Mesothelial cell of epicardium (in vitro differentiated cells): ENCODE results near the gene STXBP5. TPM values are rescaled to one million over a fixed set of nuclear protein-coding genes. Genes with fewer than 3 reads are reported as not detected.

Experiments used
- DNase-seq, 2 experiments: peaks; one replicate each; pipeline ENCODE4 v3.0.0; 2021; ENCODE audit warnings: low spot score in 2 of 2; ENCODE audit not compliant: unreplicated experiment in 2 of 2
- H3K27ac Mint-ChIP-seq: 2 replicates; pipeline ENCODE4 v1.8.0; 2021; ENCODE audit warnings: mixed read lengths
- H3K27me3 Mint-ChIP-seq: 2 replicates; pipeline ENCODE4 v1.8.0; 2021; ENCODE audit warnings: low read depth, mixed read lengths
- H3K36me3 Mint-ChIP-seq: 2 replicates; pipeline ENCODE4 v1.8.0; 2021; ENCODE audit warnings: mixed read lengths
- H3K4me1 Mint-ChIP-seq: 2 replicates; pipeline ENCODE4 v1.8.0; 2021; ENCODE audit warnings: mixed read lengths
- H3K4me3 Mint-ChIP-seq: 2 replicates; pipeline ENCODE4 v1.8.0; 2021; ENCODE audit warnings: mild to moderate bottlenecking, moderate library complexity, mixed read lengths
- H3K9me3 Mint-ChIP-seq: 2 replicates; pipeline ENCODE4 v1.8.0; 2021; ENCODE audit warnings: mixed read lengths
- total RNA-seq: library from RNA; stranded (reverse); gene quantifications from 3 replicates; pipeline ENCODE4 v1.2.1, GENCODE V29; 2021
- TF ChIP-seq, protein P1 (sequence below): fragments of 200-600 bp; sonication (generic); IDR thresholded peaks from one replicate; pipeline ENCODE4 v1.5.0; 2021; ENCODE audit warnings: antibody characterized with exemption; ENCODE audit not compliant: unreplicated experiment

The STXBP5 gene
- total RNA-seq, 1 donor from 2014 or later = 22.0 TPM

DNA sequence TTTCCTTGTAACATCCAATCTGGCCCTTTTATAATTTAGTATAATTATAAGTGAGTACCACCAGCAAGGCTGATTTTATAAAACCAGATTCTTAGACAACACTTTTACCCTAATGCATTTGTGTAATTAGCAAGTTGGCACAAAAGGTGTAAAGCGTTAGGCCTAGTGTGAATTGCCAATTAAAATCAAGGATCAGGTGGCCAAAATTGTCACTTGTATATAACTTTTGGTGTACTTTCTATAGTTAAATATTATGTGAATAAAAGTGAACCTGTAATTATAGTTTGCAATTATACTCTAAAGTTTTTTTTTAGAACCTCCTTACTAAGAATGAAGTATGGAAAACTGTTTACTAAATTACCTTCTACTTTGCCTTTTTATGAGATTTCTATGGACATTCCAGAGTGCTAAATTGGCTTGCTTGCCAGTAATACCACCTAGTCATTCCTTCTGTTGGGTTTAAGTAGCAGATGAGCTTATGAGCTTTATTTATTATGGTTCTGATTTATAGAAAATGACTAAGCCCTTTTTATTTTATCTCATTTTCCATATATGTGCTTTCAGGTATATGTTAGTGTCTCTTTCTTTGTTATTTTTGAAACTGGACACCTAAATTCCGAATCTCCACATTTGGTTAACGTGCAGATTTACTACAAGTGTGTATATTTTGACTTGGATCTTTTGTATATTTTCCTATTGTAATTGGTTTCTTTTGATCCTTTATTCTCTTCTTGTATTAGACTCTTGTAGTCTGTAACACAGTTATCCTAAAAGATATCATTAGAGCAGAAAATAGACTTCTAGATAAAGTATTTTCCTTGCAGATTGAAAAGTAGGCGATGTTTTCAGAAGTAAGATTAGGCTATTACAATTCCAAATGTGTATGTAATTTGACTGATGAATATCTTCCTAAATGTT, 3.9 kb downstream of the STXBP5 start:
- TF ChIP-seq, protein P1, sequence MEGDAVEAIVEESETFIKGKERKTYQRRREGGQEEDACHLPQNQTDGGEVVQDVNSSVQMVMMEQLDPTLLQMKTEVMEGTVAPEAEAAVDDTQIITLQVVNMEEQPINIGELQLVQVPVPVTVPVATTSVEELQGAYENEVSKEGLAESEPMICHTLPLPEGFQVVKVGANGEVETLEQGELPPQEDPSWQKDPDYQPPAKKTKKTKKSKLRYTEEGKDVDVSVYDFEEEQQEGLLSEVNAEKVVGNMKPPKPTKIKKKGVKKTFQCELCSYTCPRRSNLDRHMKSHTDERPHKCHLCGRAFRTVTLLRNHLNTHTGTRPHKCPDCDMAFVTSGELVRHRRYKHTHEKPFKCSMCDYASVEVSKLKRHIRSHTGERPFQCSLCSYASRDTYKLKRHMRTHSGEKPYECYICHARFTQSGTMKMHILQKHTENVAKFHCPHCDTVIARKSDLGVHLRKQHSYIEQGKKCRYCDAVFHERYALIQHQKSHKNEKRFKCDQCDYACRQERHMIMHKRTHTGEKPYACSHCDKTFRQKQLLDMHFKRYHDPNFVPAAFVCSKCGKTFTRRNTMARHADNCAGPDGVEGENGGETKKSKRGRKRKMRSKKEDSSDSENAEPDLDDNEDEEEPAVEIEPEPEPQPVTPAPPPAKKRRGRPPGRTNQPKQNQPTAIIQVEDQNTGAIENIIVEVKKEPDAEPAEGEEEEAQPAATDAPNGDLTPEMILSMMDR = no peak
- H3K4me3 Mint-ChIP-seq = no peak overlapping the region
- no peak overlapping the region for H3K27ac Mint-ChIP-seq
- peaks cover 2% of the 10 kb centered on the region for H3K36me3 Mint-ChIP-seq
- no peaks in the 10 kb centered on the region for H3K27me3 Mint-ChIP-seq
- H3K4me1 Mint-ChIP-seq = peaks cover 33% of the 10 kb centered on the region
- no peaks in the 10 kb centered on the region for H3K9me3 Mint-ChIP-seq
- no peak for DNase-seq

DNA sequence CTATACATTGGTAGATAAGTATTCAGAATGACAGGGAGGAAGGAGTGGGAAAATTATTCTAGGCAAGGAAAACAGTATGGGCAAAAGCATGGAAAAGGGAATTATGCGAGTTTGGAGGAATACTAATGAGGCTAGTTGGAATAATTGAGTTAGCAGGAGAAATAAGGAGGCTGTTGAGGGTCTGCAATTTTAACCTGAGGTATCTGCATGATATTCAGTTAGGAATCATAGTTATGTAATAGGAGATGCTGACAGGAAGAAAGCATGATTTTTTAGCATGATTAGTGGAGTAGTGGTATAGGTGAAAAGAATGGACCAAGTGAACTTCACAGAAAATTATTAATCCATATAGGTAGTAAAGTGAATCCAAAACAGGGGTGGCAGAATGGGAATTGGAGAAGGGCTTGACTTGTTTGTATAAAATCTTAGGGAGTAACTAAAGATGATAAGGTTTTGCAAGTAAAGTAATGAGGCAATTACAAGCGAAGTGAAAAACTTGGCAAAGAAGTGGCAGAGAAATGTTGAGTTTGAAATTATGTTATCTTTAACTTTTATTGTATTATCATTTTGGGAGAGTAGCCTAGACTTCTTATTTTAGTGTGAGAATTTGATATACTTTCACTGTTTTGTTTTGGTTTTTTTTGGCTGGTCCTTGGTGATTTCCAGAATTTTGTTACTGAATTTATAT, 5.7 kb downstream of the STXBP5 start:
- H3K27me3 Mint-ChIP-seq = no peaks in the 10 kb centered on the region
- peaks cover 2% of the 10 kb centered on the region for H3K36me3 Mint-ChIP-seq
- H3K9me3 Mint-ChIP-seq = no peaks in the 10 kb centered on the region
- no peak overlapping the region for H3K27ac Mint-ChIP-seq
- no peak overlapping the region for H3K4me3 Mint-ChIP-seq
- TF ChIP-seq, protein P1 = no peak
- no peak for DNase-seq
- peaks cover 31% of the 10 kb centered on the region for H3K4me1 Mint-ChIP-seq

DNA sequence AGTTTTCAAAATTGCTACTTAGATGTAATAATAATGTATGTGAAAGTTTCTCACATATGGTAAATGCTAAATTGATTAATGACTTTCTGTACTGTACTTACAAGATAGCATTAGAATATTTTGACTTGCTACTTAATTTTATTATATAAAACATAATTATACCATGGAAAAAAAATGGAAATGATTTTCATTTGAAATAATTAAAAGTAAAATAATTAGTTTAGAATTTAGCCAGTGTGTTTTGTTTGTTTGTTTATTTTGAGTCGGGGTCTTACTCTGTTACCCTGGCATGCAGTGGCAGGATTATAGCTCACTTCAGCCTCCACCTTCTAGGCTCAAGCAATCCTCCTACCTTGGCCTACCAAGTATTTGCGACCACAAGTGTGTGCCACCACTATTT, 7.1 kb downstream of the STXBP5 start:
- Mint-ChIP-seq H3K4me3 (no peak overlapping the region), H3K27me3 (no peaks in the 10 kb centered on the region), H3K4me1 (peaks cover 19% of the 10 kb centered on the region), H3K9me3 (no peaks in the 10 kb centered on the region), H3K27ac (no peak overlapping the region), H3K36me3 (peaks cover 2% of the 10 kb centered on the region)
- DNase-seq = no peak
- TF ChIP-seq, protein P1 = no peak

DNA sequence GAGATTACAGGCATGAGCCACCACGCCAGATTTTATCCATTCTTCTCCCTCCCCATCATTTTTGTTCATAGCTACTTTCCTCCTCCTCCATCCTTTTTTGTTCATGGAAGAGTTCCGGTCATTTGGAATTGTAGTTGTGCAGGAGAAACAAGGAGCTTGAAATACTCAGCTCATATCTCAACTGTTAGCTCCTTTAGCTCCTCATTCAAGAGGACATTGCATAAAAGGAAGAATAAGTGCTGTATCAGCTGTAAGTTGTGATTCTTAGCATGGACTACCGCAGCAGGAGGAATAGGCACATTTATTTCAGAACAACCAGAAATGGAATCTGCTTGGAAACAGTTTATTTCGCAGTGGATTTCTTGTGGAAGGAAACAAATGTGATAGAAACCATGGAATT, 7.6 kb downstream of the STXBP5 start:
- H3K27me3 Mint-ChIP-seq = no peaks in the 10 kb centered on the region
- peaks cover 2% of the 10 kb centered on the region for H3K36me3 Mint-ChIP-seq
- H3K27ac Mint-ChIP-seq = no peak overlapping the region
- peaks cover 17% of the 10 kb centered on the region for H3K4me1 Mint-ChIP-seq
- no peaks in the 10 kb centered on the region for H3K9me3 Mint-ChIP-seq
- TF ChIP-seq, protein P1 = no peak
- DNase-seq = no peak
- no peak overlapping the region for H3K4me3 Mint-ChIP-seq

DNA sequence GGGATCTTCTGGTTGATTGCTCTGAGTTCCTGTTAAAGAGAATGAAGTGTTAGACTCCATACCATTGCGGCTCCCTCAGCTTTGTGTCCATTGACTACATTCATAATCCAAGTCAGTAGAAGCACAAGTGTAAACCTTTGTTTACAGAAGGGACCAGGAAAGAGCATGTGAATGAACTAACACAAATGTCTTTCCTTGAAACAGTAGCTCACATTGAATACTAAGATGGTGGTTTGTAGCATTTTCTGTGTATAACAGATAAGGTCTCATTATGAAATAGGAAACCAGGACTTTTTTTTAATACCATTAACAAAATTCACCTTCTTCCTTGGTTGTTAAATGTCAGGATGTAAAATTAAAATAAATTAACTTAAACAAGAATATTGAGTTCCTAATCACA, 8.4 kb downstream of the STXBP5 start:
- no peak for DNase-seq
- Mint-ChIP-seq H3K27me3 (no peaks in the 10 kb centered on the region), H3K9me3 (no peaks in the 10 kb centered on the region), H3K27ac (no peak overlapping the region), H3K36me3 (peaks cover 2% of the 10 kb centered on the region), H3K4me3 (no peak overlapping the region), H3K4me1 (peaks cover 14% of the 10 kb centered on the region)
- TF ChIP-seq, protein P1 = no peak
